ENCODE measurements around the gene RETNLB. TPM values are rescaled to one million over a fixed set of nuclear protein-coding genes. Genes with fewer than 3 reads are reported as not detected.

The RETNLB gene
- total and polyA plus RNA-seq, 2 of the 13 experiments (the other 11 are each of a cell fraction or from before 2014, with no cell fraction given): not detected

- no peak for TF ChIP-seq AKNA (CRISPR knock-in tag; IDR thresholded peaks at IDR 0.05; ENCODE audit: borderline replicate concordance)
Measured at GRCh38 chr3:108767253-108767652, 10.0 kb upstream of the RETNLB start (continued).

GRCh38 chr3:108755686-108756085 is 1.5 kb downstream of the RETNLB start:
- Histone ChIP-seq H3K27me3 (ENCODE audit: control insufficient read depth in 1 of 2, insufficient read depth in 2 of 2, low read length in 2 of 2) (no peaks in the 10 kb centered on the region), H3K9ac (ENCODE audit: insufficient read depth, low read depth, low read length) (no peak overlapping the region), H3K4me3 (replicated peaks in 1 of 3; ENCODE audit: insufficient read depth in 1 of 3, low read depth in 2 of 3, low read length in 3 of 3) (no peak overlapping the region), H3K27ac (ENCODE audit: extremely low read length, insufficient read depth, low read length) (no peak overlapping the region), H3K9me3 (ENCODE audit: low read length) (no peaks in the 10 kb centered on the region), H4K20me1 (ENCODE audit: insufficient read depth, low read length) (no peaks in the 10 kb centered on the region), H2AFZ (ENCODE audit: low read length) (no peak overlapping the region), H3K4me1 (ENCODE audit: insufficient read depth, low read length) (no peaks in the 10 kb centered on the region), H3K36me3 (replicated peaks in 1 of 2; ENCODE audit: control insufficient read depth in 1 of 2, insufficient read depth in 2 of 2, low read length in 2 of 2) (no peaks in the 10 kb centered on the region), H3K4me2 (ENCODE audit: low read depth, low read length) (no peak overlapping the region), H3K79me2 (ENCODE audit: insufficient read depth, low read length) (no peaks in the 10 kb centered on the region)
- DNase-seq (ENCODE audit: low spot score) (no peak), ATAC-seq (no peak), FAIRE-seq (no peak)
- in situ Hi-C loops (cut with HindIII; ENCODE audit: extremely low pct_ligation_motif_present, low pct_unique_long_range_greater_than_20kb) (no loop called here), intact Hi-C loops (cut with micrococcal nuclease; ENCODE audit: unreplicated experiment) (no loop called here)
- TF ChIP-seq MLLT10 (CRISPR knock-in tag; IDR thresholded peaks at IDR 0.05): no peak
- TF ChIP-seq GRHL1 (CRISPR knock-in tag; conservative IDR thresholded peaks at IDR 0.05): no peak
- no TSS peak for BruUV-seq (replicated peaks)
- ChIA-PET CTCF (ENCODE audit: low intra/inter-chr PET ratio, low total read pairs) (no interaction called here), POLR2A (no interaction called here)
- 4% methylated on average over 5 of the region's 5 CpGs for WGBS (ENCODE audit: low lambda C conversion rate)

Data from HepG2 (cell line).